GM11168 (cell line): ENCODE data around the gene PNPO.
"Not testable (repeated sequence)": the region's sequence is repeated elsewhere in the genome, so short reads cannot be mapped to it uniquely, and the experiment has no call there.

ENCODE experiments used
- in situ Hi-C: fragments of 300-500 bp; cut with MboI; formaldehyde crosslinking; loops from one replicate; pipeline ENCODE4 v1.12.0; 2022; ENCODE audit warnings: low sequenced_read_pairs; ENCODE audit not compliant: unreplicated experiment

The PNPO gene

GRCh38 chr17:47916489-47917208 is 24.7 kb upstream of the PNPO start:
- in situ Hi-C loops: no loop called here

- in situ Hi-C loops: no loop called here
These were observed 23.8 kb upstream of the PNPO start for GRCh38 chr17:47917581-47917980.

GRCh38 chr17:47918006-47918405 is 23.4 kb upstream of the PNPO start:
- in situ Hi-C loops: no loop called here

DNA sequence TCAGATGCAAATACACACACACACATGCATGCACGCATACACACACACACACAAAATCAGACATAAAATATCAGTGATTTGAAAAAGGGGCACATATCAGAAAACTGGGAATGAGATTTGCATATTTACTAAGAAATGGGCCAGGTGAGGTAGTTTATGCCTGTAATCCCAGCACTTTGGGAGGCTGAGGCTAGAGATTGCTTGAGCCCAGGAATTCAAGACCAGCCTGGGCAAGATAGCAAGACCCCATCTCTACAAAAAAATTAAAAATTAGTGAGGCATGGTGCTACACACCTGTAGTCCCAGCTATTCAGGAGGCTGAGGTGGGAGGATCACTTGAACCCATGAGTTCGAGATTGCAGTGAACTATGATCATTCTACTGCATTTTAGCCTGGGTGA is 22.4 kb upstream of the PNPO start:
- in situ Hi-C loops: no loop called here

GRCh38 chr17:47919889-47920288 is 21.5 kb upstream of the PNPO start:
- in situ Hi-C loops: not testable (repeated sequence)

- in situ Hi-C loops: no loop called here
These were observed 16.3 kb upstream of the PNPO start for GRCh38 chr17:47924785-47925677.

- in situ Hi-C loops: no loop called here
These were observed 15.7 kb upstream of the PNPO start for GRCh38 chr17:47925678-47925988.

- in situ Hi-C loops: no loop called here
These were observed 13.5 kb upstream of the PNPO start for GRCh38 chr17:47927821-47928400.

DNA sequence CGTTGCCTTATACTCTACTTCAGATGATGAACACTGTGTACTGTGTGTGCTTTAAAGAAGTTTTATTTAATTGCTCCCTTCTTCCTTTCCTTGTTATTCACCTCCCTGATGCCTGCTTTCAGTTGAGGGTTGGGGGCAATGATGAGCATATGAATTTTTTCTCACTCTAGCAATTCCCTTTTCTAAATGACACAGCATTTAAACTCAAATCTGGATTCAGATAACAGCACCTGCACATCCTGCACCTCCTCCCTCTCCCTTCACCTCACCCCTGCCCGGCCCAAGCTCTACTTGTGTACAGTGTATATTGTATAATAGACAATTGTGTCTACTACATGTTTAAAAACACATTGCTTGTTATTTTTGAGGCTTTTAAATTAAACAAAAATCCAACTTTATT is 13.0 kb upstream of the PNPO start:
- in situ Hi-C loops: no loop called here

- in situ Hi-C loops: no loop called here
These were observed 12.0 kb upstream of the PNPO start for GRCh38 chr17:47929218-47930000.

GRCh38 chr17:47931848-47932247 is 9.5 kb upstream of the PNPO start:
- in situ Hi-C loops: no loop called here

DNA sequence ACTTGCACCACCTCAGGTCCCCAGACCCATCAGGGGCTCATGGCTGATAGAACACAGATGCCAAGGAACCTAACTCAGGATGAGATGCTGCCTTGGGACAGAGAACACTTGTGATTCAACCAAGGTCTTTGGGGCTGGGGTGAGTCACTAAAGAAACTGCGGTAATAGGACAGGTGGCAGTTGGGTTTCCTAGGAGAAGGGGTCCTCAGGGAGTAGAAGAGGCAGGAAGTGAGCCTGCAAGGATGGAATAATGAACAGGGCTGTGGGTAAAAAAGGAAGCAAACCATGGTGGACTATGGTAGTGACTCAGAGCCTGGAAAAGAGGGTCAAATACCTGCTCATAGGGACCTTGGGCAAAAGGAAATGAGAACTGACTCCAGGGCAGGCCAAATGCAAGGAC is 6.5 kb upstream of the PNPO start:
- in situ Hi-C loops: no loop called here

DNA sequence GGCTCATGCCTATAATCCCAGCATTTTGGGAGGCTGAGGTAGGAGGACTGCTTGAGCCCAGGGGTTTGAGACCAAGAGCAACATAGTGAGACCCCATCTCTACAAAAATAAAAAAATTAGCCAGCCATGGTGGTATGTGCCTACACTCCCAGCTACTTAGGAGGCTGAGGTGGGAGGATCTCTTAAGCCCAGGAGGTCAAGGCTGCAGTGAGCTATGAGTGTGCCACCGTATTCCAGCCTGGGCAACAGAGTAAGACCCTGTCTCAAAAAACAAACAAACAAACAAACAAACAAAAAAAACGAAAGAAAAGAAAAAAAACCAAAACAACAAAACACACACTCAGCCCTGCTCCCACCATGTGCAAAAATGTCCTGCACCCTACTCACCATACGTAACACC is 5.9 kb upstream of the PNPO start:
- in situ Hi-C loops: not testable (repeated sequence)

- in situ Hi-C loops: no loop called here
These were observed 5.4 kb upstream of the PNPO start for GRCh38 chr17:47935961-47936360.

DNA sequence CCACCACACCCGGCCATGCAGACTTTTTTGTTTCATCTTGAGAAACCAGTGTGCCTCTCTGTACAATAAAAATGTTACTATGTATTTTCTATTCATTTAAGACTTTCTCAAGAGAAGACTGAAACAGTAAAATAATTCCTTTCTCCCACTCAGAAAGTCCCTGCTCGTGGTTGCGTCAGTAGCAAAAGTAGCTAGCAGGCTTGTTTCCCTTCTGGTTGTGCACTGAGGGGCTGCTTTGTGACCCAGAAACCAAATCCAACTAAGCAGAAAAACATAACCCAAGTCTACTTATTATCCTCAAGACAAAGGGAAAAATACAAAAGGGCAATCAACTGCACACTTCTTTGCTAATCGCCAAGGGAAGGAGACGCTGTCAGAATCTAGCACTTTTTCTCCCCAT is 3.4 kb upstream of the PNPO start:
- in situ Hi-C loops: no loop called here

DNA sequence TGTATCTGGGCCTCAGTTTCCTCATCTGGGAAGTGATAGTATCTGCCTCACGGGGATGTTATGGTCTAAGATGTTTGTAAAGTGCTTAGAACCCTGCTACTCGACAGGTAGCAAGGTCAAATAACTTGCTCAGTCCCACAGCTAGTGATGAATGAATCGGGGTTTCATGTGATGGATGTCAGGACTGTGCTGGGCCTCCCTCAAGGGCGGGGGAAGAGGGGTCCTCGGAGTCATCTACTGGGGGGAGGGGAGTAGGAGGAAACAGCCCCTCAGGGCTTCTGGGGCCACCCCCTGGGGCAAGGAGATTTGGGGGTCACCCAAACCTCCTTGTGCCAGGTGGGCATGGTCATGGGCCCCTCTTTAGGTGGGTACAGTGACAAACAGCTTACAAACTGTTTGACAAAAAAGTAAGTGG is 732 bp downstream of the PNPO start:
- in situ Hi-C loops: no loop called here

GRCh38 chr17:47942568-47942967 is 1.2 kb downstream of the PNPO start:
- in situ Hi-C loops: no loop called here

- in situ Hi-C loops: no loop called here
These were observed 3.7 kb downstream of the PNPO start for GRCh38 chr17:47945080-47945479.

- in situ Hi-C loops: no loop called here
These were observed 4.4 kb downstream of the PNPO start for GRCh38 chr17:47945529-47946508.

DNA sequence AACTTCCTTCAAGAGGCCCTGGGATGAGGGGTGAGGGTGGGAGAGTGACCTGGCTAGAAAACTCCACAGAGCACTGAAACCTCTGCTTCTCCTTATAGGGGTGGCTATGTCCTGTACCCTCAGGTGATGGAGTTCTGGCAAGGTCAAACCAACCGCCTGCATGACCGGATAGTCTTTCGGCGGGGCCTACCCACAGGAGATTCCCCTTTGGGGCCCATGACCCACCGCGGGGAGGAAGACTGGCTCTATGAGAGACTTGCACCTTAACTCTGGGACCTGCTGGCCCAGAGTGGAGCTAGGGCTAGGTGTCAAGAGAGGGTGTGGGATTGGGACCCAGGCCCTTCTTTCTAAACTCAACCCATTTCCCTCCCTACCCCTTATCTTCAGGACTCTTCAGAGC is 5.1 kb downstream of the PNPO start:
- in situ Hi-C loops: no loop called here
